Measurements from ENCODE around the gene HNF4A.

DNA sequence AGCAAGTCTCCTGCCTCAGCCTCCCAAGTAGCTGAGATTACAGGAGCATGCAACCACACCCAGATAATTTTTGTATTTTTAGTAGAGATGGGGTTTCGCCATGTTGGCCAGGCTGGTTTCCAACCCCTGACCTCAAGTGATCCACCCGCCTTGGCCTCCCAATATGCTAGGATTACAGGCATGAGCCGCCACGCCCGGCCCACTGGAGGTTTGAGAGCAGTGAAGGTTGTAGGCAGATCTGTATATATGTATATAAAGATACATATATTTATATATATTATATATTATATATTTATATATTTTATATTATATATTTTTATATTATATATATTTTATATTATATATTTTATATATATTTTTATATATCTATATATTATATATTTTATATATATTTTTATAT is 82.0 kb downstream of the HNF4A start:
- TF ChIP-seq, protein P1, sequence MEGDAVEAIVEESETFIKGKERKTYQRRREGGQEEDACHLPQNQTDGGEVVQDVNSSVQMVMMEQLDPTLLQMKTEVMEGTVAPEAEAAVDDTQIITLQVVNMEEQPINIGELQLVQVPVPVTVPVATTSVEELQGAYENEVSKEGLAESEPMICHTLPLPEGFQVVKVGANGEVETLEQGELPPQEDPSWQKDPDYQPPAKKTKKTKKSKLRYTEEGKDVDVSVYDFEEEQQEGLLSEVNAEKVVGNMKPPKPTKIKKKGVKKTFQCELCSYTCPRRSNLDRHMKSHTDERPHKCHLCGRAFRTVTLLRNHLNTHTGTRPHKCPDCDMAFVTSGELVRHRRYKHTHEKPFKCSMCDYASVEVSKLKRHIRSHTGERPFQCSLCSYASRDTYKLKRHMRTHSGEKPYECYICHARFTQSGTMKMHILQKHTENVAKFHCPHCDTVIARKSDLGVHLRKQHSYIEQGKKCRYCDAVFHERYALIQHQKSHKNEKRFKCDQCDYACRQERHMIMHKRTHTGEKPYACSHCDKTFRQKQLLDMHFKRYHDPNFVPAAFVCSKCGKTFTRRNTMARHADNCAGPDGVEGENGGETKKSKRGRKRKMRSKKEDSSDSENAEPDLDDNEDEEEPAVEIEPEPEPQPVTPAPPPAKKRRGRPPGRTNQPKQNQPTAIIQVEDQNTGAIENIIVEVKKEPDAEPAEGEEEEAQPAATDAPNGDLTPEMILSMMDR (IDR thresholded peaks at IDR 0.05) = no peak
- TF ChIP-seq POLR2A (IDR thresholded peaks at IDR 0.05) = no peak

Data from ovary (tissue), 3 donors.